ENCODE measurements around the gene DNAJB14.

DNA sequence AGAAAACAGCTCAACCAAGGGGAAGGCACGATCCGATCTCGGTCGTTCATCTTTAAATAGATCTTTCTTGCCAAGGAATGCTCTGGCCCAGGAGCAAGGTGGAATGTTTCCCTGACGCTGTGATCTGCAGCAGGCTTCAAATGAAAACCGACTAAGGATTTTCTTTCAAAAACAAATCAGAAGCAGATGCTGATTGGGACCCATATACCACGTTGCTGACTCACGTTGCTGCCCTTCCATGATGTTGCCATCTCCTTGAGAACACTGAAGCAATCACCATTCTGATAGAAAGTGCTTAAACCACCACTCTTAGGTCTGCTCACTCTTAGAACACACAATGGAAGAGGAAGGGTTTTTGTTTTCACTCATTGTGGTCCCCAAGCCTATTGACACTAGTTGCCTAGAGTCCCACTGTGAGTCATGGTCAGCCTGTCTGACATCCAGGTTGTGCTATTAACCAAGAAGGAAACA is 78.3 kb downstream of the DNAJB14 start:
- TF ChIP-seq POLR2A (IDR thresholded peaks at IDR 0.05; ENCODE audit: low read depth, low read length): no peak
- no peak for TF ChIP-seq EZH2 (IDR thresholded peaks at IDR 0.05; ENCODE audit: borderline replicate concordance, low read depth, low read length, severe bottlenecking)
- TF ChIP-seq, protein P1, sequence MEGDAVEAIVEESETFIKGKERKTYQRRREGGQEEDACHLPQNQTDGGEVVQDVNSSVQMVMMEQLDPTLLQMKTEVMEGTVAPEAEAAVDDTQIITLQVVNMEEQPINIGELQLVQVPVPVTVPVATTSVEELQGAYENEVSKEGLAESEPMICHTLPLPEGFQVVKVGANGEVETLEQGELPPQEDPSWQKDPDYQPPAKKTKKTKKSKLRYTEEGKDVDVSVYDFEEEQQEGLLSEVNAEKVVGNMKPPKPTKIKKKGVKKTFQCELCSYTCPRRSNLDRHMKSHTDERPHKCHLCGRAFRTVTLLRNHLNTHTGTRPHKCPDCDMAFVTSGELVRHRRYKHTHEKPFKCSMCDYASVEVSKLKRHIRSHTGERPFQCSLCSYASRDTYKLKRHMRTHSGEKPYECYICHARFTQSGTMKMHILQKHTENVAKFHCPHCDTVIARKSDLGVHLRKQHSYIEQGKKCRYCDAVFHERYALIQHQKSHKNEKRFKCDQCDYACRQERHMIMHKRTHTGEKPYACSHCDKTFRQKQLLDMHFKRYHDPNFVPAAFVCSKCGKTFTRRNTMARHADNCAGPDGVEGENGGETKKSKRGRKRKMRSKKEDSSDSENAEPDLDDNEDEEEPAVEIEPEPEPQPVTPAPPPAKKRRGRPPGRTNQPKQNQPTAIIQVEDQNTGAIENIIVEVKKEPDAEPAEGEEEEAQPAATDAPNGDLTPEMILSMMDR (IDR thresholded peaks at IDR 0.05; ENCODE audit: extremely low read depth in 1 of 2, insufficient read depth in 1 of 2, low read depth in 1 of 2, low read length in 2 of 2): no peak
- TF ChIP-seq MYC (IDR thresholded peaks at IDR 0.05; ENCODE audit: low read depth, low read length): no peak

Data from endothelial cell of umbilical vein (primary cell).